CD4-positive, alpha-beta T cell treated with Interferon alpha-2 for 1 hour (primary cell): Measurements from ENCODE around the gene ADGRG1.

Source experiments
- DNase-seq, 2 donors: peaks; one replicate each; pipeline ENCODE4 v3.0.0-alpha.2; 2020 to 2022

ADGRG1 gene

DNA sequence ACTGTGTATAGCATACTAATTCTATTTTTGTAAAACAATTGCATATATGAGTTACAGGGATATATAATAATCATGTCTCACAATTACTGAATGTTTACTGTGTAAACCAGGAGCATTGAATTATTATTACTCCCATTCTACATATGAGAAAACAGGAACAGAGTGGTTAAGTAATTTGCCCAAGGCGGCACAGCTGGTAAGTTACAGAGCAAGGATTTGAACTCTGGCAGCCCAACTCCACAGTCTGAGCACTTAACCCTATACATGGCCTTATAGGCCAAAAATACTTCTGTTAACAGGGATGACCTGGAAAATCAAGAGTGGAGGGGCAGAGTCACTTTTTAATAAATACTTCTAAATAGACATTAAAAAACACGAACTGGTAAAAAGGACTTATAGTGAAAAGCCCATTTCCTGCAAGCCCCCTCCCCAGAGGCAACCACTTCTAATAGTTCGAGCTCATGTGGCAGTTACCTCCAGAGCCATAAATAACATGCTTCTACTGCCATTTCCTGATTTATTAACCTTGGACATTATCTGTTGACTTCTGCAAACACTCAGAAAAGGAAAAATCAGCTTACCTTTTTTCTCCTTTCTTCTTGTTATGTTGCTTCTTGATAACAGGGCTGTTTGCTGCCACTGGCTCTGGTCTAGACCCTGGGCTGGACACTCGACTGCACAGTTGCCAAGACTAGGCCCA lies 22.1 kb upstream of the ADGRG1 start:
- no peak for DNase-seq

GRCh38 chr16:57606847-57607501 lies 21.5 kb upstream of the ADGRG1 start:
- DNase-seq, result no peak

DNA sequence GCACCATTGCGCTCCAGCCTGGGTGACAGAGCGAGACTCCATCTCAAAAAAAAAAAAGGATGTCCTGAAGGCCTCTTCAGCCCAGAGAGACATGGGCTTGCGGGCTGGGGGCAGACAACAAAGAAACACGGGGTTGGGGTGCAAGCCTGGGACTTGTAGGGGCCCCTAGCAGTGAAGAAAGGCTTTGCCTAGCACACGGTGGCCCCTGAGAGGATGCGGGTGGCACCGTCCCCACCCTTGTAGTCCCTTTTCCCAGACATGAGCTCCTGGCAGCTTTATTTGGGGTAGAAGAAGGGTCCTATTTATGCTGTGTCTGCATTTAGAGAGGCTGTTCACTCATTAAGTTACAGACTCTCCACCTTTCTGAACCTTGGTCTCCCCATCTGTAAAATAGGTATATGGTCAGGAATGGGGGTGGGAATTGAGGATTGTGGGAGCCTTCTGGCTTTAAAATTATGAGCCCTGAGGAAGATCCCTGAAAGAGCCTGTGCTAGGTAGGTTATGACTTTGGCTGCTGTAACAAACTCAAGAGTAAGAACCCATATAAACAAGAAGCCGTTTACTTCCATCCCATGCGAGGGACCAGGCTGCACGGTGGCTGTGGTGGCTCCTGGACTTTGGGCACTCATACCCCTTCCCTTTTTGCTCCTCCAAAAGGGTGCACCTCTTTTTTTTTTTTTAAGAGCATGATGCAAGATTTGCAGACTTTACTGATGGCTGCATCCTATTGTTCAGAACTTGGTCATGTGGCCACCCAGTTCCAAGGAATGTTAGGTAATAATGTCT lies 20.6 kb upstream of the ADGRG1 start:
- no peak for DNase-seq

- no peak for DNase-seq
These were observed 19.8 kb upstream of the ADGRG1 start for GRCh38 chr16:57608462-57609113.

- DNase-seq, result peak; percentile 39 to 68
These were observed 18.7 kb upstream of the ADGRG1 start for GRCh38 chr16:57609541-57610401.

- DNase-seq, result no peak
These were observed 17.8 kb upstream of the ADGRG1 start for GRCh38 chr16:57610611-57611010.

DNA sequence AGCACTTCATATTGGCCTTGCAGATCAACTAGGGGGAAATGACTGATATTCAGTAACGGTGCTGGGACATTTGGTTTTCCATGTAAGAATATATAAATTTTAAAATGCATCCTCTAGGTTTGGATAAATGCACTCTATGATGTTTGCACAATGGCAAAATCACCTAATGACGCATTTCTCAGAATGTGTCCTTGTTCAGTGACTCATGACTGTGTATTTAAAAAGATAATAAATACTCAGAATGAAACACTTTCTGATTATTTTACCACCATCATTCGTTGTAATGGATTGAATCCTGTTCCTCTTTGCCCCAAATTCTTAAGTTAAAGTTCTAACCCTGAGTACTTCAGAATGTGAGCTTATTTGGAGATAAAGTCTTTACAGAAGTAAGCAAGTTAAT lies 17.2 kb upstream of the ADGRG1 start:
- DNase-seq, result no peak

- no peak for DNase-seq
These were observed 16.7 kb upstream of the ADGRG1 start for GRCh38 chr16:57611706-57612105.

DNA sequence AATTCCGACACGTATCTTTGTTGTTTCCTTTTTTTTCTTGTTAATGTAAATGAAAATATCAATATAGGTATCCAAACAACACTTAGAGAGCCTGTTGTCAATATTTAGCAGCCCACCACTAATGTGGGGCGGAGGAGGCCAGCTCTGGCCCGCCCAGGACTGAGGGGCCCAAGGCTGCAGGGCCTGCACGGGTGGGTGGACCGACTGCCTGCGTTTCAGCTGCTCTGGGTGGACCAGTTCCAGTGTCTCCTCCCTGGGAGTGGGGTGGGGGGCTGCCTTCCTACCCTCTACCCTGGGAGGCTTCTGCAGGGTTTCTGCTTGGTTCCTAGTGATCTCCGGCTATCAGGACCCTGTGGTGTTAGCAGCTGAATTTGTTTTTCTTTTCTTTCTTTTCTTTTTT lies 15.9 kb upstream of the ADGRG1 start:
- DNase-seq, result no peak

- DNase-seq, result no peak
These were observed 14.9 kb upstream of the ADGRG1 start for GRCh38 chr16:57613514-57613913.

GRCh38 chr16:57614536-57614935 lies 13.9 kb upstream of the ADGRG1 start:
- DNase-seq, result no peak

DNA sequence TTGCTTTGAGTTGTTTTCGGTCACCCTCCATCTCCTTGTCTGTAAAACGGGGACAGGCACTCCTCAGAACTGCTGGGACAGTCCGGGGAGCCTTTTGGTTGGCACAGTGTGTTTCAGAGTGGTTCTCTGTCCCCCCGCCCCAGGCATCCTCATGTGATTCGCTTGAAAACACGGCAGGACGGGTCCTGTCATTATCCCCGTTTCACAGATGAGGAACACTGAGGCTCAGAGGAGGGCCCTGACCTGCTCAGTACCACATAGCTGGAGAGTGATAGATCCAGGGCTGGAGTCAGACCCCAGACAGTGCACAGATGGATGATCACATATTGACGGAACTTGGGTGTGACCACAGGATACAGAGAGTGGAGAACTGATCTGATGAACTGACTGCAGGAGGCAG lies 13.5 kb upstream of the ADGRG1 start:
- DNase-seq, result no peak

DNA sequence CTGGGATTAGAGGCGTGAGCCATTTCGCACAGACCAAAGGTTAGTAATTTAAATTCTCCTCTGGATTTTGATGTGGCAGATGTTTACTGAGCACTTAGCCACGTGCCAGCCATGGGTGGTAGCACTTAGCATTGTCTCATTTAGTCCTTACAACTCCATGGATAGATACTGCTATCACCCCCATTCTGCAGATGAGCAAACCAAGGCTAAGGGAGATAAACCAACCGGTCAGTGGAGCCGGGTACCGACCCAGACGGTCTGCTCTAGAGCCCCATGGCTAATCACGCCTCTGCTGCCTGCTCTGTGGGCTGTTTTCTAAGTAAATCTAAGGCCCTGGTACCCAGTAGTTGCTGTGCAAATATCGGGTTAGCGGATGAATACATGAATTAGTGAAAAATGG lies 12.6 kb upstream of the ADGRG1 start:
- DNase-seq, result no peak

GRCh38 chr16:57616241-57616640 lies 12.2 kb upstream of the ADGRG1 start:
- DNase-seq, result no peak

GRCh38 chr16:57616876-57617275 lies 11.6 kb upstream of the ADGRG1 start:
- no peak for DNase-seq

DNA sequence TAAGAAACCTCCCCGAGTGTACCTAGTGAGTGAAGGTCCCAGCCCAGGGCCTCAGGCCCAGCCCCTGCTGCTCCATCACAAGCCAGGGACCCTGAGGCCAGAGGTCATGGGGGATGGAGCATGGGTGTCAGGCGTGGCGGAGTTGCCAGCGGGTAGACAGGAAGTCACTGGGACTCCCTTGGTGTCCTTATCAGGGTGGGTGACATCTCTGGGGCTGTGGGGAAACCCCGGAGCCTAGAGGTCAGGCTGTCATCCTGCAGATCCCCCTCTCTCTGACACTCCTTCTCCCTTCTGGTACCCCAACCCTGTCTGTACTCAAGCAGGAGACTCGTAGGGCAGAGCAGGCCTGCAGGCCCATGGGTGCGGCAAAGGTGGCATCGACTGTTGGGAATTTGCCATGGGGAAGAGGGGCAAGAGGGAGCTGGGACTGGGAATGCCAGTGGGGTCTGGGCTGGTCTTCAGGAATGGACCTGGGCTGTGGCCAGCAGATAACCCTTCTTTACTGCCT lies 10.8 kb upstream of the ADGRG1 start:
- DNase-seq, result peak in 1 of 2 donors; percentile 24

- no peak for DNase-seq
These were observed 9.9 kb upstream of the ADGRG1 start for GRCh38 chr16:57618296-57619132.

DNA sequence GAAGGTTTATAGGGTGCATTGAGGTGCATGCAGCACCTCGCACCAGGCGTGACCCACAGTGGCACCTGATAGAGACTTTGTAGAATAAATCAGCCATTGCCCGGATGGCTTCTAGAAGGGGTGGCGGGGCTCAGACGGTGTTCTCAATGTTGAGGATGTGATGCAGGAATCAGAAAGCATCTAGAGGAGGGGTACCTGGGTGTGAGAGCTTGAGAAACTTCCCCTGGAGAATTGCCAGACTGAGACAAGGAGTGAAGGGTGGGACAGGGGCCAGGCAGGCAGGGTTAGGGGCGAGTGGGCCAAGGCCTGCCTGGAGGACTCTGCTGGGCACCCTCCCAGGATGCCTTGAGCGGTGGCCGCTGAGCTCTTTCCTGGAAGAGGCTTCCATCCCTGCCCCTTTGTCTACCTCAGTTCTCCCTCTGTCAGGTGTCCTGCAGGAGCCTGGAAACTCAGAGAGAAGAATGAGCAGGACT lies 9.3 kb upstream of the ADGRG1 start:
- DNase-seq, result no peak

DNA sequence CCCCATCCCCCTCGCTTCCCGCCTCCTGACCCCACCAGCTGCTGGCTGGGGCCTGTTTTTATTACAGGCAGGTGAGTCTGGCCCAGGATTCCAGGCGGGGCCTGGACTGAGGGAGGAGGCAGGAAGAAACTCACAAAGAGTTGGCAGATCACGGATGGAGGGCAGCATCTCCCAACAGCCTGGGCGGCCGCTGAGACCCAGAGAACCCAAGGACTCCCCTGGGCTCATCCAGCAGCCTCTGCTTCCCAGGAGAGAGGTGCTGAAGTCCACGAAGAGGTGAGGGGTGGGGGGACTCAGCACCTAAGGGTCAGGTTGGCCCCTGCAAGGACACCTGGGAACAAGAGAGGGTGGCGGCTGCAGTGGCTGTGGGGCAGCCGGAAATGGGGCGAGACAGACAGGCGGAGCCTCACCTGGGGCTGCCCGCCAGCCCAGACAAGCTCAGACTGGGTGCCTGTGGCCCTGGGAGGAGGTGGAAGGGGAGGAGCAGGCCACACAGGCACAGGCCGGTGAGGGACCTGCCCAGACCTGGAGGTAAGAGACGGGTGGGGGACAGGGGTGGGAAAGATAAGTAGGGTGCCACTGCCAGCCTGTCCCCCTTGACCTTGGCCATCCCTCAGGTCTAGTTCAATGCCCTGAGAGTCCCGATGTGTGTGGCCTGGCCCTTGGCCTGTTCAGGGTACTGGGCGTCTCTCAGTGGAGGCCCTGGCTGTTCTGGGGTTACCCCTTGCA lies 8.7 kb upstream of the ADGRG1 start:
- DNase-seq, result no peak
